Globus pallidus (tissue), 1 donor: ENCODE data around the gene ADAMTS9.

Experiments used
- DNase-seq: peaks from one replicate; pipeline ENCODE4 v3.0.0-alpha.2; 2015; ENCODE audit warnings: low spot score

The ADAMTS9 gene

DNA sequence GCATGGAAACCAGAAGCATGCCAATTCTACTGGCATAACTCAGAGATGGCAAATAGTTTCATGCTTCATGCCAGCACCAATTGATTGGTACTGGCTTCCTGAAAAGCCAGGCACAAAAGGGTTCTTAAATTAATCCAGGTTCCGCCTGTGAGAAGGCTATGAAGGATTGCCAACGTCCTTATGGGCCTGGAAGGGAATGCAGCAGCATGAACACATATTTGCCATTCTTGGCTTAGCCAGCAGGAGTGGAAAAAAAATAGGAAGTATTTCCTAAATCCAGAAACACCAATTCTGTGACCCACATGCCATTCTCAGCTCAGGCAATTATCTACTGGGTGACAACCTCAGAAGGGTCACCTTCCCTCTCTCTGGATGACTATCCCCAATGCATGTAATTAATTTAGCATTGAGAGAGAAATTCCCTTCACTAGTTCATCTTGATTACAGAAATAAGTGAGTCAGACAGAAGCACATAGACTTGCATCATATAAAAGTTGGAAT is 36.0 kb downstream of the ADAMTS9 start:
- DNase-seq = no peak

DNA sequence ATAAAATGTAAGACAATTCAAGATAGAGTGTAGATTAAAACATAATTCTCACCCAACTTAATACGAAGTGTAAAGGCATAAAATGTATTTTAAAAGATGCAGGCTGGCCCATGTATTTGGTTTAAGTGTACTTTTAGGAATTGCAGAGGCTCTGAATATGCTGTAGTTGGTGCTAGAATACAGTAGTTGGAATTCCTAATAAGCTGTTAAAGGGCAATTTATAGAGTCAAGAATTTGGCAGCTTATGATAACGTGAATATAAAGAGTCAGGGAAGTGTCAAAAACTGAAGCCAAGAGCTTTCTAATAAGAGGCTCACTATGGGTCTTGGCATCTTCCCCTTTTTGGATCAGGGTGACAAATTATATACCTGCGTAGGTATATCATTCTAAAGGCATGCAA is 36.5 kb downstream of the ADAMTS9 start:
- no peak for DNase-seq

DNA sequence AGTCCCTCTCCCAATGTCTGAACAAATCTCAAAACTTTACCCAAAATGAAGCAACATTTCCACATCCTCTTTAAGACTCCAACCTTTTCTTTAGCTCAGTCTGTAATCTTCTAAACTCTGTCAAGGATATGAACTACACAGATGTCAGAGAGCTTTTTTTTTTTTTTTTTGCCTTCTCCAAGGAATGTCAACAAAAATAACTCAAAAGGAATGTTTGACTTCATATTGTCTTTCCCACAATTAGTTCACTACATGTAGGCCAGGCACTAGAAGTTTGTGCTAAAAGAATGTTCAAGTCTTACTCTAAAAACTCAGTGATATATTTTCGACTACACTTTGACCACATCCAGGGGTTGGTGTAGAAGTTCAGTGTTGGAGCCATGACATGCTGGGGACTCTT is 37.1 kb downstream of the ADAMTS9 start:
- no peak for DNase-seq

DNA sequence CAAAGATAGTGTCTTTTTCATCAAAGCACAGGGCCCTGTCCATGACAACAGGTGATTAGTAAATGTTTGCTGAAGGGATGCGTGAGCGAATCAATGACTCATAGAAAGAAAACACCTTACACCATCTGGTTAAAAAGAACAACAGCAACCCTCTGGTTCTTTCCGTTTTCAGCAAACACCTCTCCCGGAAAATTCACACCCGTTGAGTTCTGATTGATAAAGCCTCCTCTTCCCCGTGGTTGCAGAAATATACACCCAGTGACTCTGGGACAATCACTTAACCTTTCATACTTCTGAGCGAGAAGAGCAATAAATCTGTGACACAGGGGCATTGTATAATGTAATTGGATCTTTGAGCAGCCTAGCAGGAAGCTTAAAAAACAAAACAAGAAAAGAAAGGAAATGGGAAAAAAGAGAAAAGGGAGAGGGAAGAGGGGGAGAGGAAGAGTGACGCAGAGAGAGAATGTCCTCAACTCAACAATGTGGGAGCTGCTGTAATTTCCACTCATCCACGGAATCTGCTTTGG is 37.6 kb downstream of the ADAMTS9 start:
- no peak for DNase-seq

DNA sequence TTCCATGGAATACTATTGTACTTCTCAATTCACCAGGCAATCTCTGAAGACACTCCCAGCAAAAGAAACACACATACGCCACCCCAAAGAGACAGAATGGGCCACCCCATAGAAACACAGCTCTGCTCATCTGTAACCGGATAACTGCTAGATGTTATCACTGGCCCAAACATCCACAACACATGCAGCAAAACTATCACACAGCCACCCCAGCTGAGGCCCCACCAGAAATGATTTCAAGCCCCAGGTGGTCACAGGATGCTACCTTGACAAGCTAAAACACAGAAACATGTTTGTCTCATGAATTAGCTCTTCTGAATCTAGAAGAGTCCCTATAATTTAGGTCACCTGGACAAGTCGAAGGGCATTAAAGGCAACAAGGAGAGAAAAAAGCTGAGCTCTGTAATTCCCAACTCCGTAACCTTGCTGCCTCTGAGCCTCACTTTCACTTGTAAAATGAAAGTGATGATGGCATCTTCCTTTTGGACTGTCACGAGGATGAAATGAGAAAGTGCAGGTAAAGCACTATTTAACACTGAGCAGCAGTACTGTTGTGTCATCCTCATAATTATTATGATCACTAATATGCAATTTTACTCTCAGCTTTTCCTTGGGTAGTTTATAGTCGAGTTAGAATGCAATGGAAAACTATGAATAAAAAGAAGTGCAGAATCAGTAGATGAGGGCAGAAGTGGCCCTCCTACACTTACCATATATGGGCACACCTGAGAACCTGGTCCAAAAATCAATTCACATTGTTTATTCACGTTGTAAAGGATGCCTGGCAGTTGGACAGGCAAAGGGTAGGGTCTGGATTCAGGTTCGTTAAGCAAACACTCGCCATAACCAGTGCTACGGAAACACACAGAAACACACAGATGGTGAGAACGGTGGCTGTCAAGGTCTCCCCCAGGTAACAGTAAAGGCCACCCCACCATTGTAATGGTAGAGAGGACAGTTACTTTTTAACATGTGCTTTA is 38.6 kb downstream of the ADAMTS9 start:
- no peak for DNase-seq

DNA sequence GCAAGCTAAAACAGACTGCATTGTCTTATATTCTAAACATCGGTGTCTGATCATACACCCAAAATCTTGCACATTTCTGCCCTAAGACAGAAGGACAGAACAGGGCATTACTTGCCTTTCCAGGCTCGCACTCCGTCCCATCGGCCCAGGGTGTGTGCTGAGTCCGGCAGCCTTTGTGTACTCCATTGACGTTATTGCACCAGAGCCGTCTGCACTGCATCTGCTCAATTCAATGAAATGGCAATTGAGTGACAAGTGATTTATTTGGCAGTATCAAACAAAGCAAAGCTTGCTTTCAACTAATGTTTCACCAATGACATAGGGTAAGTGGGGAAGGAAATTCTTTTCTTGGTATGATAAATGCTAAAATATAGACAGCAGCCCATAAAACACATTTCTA is 40.0 kb downstream of the ADAMTS9 start:
- no peak for DNase-seq

DNA sequence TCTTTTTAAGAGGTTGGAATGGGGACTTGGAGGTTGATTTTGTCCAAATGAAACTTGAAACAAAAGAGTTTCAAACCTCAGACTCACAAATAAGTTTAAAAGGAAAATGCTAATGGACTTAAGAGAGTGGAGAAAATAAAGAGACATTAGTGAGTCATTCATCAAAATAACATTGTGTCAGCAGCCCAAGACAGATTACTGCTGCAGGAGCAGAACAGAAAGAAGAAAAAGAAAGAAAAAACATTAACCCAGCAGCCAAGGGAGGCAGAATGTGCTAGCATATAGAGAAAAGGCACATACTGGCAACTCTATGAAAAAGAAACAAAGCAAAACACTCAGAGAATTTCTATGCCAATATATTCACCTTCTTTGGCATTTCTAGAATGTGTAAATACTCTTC is 42.6 kb downstream of the ADAMTS9 start:
- peak; percentile 18 for DNase-seq

DNA sequence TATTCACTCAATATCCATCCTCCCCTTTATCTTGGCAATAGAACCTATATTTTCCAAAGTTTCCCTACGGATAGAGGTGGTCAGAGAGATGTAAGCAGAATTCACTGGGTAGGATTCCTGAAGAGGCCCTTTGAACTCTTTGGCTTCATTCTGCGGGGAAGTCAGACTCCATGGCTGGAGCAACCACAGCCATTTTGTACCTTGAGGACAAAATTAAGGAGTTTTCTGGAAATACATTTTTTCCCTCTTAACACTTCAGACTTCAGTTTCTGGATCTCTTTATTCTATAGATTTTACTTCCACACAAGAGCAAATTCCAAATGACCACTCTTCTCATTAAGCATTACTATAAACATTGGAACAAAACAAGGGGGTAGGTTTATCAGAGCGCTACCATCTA is 43.3 kb downstream of the ADAMTS9 start:
- DNase-seq = no peak

DNA sequence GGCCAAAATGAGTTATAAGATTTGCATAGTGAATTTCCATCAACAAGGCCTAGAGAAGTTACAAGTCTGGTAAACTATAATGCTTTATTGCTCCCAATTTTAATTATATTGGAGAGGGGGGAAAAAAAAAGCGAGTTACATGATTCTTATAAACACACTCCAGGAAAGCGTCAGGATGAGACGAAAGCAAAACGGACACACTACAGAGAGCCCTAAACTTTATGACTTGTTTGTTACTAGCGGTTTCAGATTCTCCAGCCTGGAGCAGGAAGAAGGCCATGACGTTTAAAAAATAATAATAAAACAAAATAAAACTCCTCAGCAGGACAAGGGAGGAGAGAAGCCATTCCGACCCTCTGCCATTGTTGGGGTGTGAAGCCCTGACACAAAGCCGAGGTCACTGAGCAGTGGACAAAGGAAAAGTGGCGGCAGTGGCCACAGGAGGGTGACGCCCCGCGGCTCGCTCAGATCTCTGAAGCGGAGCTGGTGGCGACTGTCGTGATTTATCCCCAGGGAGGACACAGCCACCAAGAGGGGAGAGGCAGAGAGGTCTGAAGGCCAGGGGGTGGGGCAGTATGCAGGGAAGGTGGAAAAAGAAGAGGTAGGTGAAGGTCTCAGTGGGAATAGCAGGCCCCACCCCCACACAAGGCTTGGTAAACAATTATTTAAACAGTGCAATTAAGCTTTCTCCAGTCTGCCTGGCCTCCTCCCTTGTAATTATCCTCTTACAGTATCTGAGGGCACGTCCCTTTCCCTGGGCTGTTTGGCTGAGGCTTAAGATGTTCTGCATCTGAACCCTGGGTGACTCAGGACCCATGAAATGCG is 45.3 kb downstream of the ADAMTS9 start:
- no peak for DNase-seq

DNA sequence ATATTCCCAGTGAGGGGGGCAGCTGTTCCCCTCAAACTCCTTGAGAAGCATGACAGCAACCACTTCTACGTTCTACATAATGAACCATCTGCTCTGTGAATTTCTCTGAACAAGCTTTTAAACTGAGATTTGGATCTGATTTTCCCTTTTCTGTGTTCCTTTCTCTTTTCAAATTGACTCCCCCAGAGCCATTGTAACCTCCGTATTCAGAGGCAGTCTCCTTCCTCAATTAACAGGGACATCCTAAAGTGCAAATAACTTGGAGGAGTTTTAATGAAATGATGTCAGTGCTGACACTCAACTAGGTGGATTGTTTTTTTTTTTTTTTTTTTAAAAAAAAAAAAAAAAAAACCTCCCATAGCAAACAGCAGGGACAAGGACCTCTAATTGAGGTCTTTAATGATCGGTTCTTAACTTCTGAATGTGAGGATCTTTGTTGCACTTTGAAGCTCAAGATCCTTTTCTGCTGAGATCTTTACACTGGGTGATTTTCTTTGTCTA is 48.8 kb downstream of the ADAMTS9 start:
- no peak for DNase-seq

DNA sequence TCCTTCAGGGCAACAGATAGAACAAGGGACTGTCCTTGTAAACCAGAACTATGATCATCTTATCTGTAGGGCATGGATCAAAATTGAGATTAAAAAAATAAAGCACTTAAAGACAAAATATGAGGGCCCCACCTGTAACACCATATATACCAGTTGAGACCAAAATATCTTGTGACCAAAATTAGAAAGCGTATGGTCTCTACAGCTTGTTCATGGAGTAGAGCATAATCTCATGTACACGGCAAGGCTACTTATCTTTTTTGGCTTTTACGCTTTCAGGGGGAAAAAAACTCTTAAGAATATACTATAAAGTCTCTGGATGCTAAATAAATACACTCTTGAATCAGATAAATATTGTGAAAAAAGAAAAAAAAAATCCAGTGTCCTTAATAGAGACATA is 49.3 kb downstream of the ADAMTS9 start:
- DNase-seq = no peak

DNA sequence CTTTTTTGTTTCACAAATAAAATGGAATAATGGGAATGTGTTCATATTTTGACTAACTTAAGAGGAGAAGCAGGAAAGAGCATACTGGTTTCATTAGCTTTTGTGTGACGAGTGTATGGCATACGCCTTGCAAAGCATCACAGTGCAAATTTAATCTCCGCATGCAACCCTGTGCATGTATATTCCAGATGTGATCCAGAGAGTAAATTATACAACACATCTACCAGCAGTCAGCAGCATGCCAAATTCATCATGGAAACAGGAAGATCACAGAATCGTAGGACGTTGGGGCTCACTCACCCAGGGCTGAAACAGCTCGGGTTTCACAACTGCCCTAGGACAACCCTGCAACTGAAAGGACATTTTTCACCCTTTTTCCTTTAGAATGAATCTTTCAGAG is 53.4 kb downstream of the ADAMTS9 start:
- DNase-seq = no peak

DNA sequence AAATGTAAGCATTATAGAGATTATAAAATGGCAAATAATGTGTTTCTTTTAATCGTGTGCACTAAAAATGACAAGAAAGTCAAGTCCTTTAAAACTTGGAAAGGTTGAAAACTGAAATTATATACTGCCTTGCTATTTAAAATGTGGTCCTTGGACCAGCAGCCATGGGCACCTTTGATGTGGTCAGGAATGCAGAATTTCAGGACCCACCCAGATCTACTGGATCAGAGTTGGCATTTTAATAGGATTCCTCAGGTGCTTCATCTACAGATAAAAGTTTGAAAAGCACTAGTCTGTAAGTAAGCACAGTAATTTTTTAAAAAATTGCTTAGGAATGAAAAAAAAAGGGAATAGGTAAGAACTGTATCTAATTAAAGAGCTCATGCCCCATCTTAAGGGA is 55.8 kb downstream of the ADAMTS9 start:
- no peak for DNase-seq

DNA sequence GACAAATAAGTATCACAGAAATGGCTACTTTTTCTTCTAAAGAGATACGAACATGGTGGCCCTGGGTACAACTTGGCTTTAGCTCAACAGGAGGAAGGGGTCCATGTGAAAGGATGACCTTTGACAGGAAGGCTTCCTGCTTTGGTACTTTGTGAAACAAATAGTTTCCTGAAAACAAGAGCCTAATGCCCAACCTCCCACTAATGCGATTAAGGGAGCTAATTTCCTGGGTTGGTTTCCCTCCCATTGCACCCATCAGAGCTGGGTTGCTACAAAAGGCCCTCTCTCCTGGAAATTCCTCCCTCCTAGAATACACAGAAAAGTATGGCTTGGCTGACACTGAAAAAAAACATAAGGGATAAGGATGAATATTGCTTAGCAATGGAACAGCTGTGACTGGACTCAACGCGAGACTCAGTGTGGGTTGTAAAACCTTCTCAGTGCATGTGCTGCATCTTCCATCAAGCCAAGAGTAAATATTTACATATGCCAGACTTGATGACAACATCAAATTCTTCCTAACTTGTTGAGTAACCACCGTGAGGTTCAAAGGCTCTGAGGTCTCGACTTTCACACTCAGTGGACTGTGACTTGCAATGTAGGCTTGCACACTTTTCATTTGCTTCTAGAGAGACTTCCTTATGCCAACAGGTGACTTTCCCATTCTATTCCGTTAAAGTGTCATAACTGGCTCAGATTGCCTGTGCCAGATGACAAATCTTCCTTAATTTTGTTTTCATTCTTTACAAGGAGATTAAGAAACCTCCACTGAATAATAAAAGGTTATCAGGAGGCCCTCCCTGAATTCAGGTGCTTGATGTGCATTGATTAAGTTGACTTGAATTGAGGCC is 60.1 kb downstream of the ADAMTS9 start:
- no peak for DNase-seq

DNA sequence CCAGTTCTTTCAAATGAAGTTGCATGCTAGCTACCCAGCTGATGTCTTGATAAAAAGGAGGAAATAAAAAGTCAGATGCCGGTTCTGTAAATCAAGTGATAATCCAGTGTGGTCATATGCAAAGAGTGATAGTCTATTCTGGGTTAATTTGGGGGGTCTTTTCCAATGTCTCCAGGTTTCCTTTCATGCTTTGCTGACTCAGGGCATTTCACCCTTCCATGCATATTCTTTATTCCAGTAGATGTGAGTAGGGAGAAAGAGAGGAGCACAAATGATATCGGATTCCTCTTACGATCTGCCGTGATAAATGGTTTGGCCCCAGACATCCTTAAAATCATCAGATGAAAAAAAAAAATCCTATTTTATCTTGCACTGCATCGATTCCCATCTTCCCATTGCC is 60.8 kb downstream of the ADAMTS9 start:
- DNase-seq = no peak

DNA sequence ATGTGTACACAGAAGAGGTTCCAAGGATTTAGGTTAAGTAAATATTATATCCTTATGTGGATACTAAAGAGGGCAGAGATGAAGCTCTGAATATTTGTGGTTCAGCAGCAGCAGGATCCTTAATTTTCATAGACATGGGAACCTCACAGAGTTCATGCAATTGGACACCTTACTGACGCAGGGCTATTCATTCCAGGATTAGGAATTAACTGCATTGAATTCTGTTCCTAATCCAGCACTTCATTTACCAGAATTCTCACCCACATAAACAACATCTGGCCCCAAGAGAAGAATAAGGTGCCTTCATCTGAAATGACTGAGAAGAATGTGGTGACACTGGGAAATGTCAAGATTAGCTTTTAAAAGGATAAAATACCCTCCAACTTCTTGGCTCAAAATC is 62.4 kb downstream of the ADAMTS9 start:
- DNase-seq = no peak

DNA sequence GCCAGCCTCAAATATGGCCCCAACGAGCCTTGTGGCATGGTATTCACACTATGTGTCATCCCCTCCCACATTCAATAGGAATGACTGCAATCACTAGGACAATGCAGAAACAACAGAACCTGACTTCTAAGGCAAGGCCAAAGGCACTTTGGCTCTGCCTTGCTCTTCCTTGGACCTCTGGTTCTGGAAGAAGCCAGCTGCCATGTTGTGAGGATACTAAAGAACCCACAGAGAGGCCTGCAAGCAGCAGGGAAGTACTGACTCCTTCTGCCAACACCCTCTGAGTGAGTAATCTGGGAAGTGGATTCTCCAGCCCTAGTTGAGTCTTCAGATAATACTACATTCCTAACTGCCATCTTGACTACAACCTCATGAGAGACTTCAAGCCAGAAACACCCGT is 64.7 kb downstream of the ADAMTS9 start:
- no peak for DNase-seq

DNA sequence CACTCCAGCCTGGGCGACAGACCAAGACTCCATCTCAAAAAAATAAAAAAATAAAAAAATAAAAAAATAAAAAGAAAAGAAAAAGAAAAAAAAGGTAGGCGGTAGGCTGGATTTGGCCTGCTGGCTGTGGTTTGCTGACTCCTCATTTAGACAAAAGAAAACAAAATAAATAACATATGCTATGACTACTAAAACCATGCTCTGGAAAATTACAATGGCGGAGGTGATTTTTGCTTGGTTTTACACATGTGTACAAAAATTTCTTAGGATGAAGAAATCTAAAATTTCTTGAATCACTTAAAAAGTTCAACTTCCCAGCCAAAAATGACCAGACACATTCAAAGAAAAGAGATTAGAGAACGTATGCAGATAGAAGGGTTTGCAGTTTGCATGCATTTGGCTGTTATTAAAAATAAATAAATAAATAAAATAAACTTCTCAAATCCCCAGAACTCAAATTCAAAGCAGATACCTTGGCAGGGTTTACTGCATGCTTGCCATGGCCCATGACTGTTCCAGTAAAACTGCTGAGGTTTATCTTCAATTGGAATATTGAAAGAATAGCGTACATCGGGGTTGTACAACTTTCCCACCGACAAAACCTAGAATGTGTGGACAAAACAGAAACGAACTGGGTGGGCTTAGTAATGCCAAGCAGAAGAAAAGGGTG is 65.9 kb downstream of the ADAMTS9 start:
- DNase-seq = no peak

DNA sequence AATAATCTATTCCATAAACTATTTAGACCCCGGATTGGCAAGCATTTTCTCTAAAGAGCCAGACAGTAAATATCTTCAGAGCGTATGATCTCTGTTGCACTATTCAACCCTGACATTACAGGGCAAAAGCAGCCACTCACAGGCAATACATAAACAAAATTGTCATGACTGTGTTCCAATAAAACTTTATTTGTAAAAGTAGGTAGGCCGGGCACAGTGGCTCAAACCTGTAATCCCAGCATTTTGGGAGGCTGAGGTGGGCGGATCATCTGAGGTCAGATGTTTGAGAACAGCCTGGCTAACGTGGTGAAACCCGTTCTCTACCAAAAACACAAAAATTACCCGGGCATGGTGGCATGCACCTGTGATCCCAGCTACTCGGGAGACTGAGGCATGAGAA is 66.5 kb downstream of the ADAMTS9 start:
- DNase-seq = no peak

DNA sequence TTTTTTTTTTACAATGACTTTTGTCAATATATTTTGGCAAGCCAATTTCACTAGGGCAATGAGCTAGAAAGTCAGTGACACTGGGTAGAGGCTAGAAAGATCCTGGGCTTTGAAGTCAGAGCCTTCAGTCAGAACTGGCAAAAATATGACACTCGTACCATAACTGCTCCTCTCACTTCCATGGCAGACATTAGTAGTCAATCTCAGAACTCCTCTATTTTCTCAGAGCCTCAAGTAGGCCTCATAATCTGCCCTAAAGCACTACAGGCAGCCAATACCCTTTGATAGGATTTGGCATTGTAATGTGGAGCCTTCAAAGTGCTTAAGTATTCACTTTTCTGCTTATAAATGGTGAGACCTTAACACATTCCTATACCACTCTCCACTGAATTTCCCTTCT is 67.8 kb downstream of the ADAMTS9 start:
- DNase-seq = no peak

DNA sequence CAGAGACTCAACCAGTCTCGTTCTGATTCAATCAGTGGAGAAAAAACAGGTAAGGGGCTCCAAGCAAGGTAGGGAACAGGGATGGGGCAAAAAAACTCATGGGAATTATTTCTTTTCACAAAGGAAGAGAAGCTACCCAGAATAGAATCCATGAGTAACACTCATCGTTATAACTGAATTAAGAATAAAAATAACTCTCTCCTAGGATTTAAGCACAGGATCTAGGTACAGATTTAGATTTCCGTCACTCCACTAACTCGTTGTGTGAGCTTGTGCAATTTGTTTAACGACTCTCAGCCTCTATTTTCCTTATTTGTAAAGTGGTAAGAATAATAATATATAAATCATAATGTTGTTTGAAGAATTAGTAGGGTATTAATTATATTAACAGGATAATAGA is 68.6 kb downstream of the ADAMTS9 start:
- no peak for DNase-seq
